Activated effector memory CD4-positive, alpha-beta T cell treated with anti-CD3 and anti-CD28 coated beads, Interleukin-2, amount 50 U/mL, for 16 hours (primary cell): Measurements from ENCODE around the gene CREB3L1.

Experiments
- DNase-seq: peaks from one replicate; pipeline ENCODE4 v3.0.0-alpha.2; 2020

The CREB3L1 gene

DNA sequence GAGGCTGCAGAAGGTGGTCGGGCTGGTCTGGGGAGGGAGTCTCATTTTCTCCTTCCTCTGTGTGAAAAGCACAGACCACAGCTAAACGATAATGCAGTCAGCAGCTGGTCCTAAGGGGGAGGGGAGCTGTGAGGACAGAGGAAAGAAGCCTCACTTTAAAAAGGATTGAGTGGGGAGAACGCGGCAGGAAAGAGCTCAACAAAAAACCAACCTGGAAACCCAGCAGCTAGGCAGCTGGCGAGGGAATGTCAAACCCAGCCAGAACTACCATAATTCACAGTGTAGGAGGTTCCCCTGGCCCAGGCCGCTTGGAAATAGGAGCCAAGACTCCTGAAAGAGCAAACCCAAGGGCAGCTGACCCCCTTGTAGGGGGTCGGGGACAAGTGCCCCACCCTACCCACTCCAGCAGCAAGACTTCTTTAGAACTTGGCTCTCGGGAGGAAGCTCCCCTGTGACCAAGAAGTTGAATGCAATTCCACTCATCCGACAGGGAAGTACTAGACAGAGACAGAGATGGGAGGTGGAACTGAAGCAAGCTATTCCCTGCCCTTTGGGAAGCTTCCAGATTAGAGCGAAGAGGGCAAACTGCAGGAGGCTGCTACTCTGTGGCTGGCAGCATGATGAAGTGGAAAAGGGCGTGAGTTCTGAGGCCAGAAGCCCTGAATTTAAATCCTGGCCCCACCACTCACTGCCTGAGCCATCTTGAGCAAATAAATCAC, 53.3 kb downstream of the CREB3L1 start:
- DNase-seq, result no peak

DNA sequence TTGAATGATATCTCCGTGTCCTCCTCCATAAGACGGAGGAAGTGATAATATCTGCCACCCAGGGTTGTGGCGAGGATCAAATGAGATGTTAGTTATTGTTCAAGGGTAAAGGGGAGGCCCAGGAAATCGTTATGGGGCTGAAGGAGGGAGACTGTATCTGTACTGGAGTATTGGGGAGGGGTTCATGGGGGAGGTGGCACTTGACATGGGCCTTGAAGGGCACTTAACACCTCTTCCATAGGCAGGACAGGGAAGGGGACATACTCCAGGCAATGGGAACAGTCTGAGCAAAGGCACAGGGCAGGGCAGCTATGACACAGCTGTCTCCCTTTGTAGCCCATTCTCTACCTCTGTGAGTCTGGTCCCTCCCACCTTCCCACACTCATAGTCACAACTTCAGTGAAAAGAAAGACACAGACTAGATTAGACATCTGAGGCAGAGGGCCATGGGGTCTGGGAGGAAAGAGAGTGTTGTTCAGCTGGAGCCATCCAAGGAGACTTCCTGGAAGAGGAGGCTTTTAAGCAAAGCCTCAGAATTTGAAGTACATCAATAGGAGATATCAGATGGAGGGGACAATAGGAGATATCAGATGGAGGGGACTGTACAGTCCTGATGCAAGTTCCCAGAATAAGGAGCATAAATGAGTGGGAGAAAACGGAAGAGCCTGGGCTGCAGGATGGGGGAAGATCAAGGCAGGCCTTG, 54.0 kb downstream of the CREB3L1 start:
- DNase-seq, result peak; percentile 80

DNA sequence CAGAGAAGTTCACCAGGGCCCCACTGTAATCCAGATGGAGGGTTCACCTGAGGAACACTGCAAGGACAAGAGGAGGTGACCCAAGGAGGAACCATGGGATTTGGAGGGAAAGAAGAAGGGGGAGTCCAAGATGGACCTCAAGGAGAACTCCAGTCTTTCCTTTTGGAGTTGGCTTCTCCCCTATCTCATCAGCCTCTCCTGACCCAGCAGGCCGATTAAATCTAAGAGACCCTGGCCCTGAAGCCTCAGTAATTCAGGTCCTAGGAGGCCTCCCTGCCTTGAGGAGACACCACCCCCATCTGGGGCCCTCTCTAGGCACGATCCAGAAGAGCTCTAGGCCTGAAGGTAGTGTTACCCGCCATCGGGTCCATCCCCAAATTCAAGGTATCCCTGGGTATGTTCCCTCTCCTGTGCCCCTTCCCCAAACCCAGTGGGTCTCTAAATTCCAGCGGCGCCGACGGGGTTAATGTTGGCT, 54.7 kb downstream of the CREB3L1 start:
- no peak for DNase-seq

DNA sequence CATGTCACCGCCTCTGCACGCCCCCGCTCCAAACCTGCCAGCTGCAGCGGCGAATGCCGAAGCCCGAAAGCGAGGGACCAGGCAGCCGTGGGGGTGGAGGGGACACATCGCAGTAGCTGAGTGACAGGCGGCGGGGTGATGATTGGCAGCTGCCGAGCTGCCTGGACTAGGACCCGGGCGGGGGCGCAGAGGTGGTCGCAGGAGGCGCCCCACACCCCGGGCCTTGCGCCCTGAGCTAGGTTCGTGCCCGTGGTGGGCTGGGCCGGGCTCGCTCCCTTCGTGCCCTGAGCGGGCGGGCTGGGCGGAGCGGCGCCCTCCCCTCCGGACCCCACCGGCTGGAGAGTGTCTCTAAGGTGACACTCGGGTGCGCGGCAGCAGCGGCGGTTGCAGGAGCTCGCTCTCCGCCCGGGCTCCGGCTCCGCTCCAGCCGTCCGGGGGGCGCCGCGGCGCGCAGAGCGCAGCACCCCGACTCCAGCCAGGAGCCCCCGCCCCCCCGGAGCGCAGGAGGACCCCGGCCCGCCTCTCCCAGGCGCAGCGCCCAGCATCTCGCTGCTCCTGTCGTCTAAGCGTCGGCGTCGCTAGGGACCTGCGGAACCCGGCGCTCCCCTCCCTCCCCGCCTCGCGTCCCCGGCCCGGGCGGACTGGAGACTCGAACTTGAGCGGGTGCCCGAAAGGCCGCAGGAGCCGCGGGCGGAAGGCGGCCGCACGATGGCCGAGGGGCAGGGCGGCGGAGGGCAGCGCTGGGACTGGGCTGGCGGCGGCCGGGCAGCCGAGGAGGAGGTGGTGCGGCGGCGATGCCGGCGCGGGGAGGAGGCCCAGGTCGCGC, 55.3 kb downstream of the CREB3L1 start:
- DNase-seq, result peak; percentile 86

DNA sequence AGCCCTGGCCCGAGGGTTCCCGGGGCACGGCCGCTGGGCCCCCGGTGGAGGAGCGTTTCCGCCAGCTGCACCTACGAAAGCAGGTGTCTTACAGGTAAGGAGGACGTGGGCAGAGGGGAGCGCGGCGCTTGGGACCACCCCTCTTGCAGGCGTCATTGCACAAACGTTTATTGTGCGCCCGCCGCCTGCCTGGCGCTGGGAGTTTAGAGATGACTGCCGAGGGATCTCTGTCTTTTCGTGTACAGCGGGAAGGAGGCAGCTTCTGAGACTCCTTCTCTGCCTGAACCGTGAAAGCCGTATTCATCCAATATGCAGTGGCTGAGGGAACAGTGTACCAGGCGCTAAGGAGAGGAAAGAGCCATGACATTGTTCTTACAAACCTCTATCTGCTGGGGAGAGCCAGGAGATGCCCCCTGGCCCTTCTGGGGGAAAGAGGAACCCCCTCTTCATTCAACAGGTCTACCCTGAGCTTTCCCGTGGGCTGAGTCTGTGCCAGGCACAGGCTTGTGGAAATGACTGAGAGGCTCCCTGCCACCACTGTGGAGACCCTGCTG, 56.0 kb downstream of the CREB3L1 start:
- DNase-seq, result peak; percentile 73

DNA sequence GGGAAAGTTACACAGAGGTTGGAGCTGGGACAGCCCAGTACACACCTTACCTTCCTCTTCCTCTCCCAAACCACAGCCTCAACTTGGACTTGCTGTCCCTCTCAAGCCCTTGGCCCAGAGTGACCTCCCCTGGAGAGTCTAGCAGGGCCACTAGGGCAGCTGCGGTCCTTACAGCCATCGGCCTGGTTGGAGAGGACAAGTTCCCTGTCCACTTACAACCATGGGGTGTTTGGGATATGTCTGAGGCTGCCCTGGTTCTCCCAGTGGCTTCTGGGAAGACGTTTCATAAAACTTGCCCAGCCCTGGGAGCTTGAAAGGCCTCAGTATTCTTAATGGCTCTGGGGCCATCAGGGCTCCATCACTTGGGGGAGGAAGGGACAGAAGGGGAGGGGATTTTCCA, 56.7 kb downstream of the CREB3L1 start:
- DNase-seq, result no peak

DNA sequence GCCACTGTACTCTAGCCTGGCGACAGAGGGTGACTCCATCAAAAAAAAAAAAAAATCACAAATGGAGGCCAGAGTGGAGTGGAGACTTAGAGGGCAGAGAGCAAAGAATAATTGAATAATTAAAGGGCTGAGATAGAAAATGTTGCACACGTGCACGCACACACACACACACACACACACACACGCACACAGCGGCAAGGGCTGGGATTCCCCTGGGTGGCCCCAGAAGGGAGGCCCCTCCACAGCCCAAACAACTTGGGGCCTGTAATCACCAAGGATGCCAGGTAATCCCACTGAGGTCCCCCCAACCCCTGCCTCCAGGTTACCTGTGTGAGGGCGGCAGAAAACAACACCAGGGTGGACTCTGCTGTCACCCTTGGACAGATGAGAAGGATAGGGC, 57.8 kb downstream of the CREB3L1 start:
- DNase-seq, result no peak

DNA sequence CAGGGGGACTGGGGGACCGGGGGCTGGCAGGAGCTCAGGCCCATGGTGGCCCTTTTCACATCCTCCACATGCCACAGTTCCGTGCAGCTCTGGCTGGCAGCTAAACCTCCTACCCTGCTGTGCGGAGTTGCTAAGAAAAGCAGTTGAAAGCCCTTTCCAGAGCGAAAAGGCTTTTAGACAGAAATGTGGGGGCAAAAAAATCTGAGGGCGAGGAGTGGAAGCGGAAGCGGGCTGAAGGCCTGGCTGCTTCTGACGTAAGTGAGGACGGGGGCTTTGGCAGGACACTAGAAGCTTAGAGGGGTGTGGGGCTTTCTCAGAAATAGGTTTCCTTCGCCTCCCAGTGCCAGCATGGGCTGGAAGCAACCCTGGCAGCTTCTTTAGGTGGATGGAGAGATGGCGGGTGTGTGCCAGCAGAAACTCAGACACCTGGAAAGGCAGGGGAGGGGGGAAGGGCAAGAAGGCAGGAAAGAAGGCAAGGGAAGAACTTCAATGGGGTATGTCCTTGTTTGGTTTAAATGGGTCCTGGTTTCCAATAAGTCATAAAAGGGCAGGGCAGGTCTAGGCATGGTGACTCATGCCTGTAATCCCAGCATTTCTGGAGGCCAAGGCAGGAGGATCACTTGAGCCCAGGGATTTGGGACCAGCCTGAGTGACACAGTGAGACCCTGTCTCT, 58.6 kb downstream of the CREB3L1 start:
- DNase-seq, result no peak

DNA sequence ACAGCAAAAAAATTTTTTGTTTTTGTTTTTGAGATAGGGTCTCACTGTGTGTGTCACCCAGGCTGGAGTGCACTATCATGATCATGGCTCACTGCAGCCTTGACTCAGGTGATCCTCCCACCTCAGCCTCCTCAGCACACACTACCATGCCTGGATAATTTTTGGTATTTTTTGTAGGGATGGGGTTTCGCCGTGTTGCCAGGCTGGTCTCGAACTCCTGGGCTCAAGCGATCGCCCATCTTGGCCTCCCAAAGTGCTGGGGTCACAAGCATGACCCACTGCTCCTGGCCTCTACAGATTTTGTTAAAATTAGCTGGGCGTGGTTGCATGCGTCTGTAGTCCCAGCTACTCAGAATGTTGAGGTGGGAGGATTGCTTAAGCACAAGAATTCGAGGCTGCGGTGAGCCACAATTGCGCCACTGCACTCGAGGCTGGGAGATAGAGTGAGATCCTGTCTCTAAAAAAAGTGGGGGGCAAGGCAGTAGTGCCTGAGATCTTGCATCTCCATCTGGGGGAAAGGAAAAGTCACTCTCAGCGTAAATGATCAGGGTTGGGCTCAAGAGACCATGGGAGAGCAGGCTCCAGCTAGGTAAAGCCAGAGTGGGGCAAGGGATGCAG, 59.2 kb downstream of the CREB3L1 start:
- no peak for DNase-seq

DNA sequence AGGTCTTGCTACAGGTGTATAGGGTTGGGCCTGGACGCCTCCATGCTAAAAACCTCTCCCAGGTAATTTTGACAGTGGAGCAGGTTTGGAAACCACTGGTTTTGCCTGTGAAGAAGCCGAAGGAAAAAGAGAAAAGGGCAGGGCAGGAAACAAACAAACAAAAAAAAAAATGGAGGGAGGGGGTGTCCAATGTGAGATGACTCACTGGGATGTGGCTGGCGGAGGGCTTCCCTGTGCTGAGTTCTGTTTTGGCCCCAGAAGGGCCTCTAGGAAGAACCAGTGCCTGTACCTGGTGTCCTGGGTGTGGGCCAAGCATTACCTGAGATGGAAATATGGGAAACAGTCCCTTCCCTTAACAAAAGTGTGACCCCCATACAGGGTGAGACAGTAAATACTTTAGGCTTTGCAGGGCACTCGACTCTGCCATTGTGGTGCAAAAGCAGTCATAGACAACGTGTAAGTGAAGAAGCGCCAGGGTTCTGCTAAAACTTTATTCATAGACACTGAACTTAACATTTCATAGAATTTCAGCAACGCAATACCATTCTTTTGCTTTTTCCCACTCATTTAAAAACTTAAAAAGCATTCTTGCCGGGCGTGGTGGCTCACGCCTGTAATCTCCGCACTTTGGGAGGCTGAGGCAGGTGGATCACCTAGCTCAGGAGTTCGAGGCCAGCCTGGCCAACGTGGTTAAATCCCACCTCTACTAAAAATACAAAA, 60.3 kb downstream of the CREB3L1 start:
- DNase-seq, result no peak

DNA sequence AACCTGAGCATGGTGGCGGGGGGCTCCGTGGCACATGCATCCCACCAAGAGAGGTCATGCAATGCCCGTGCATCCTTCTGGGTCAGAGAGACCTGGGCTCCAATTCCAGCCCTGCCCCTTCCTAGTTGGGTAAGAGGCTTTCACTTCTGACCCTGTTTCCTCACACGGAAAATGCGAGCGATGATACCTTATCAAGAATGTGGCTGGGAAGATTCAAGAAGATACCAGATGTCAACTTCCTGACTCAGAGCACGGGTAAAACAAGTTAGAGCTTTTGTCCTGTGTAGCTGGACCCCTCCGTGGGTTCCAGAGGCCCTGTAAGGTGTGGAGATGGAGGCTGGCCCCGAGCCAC, 61.1 kb downstream of the CREB3L1 start:
- no peak for DNase-seq

DNA sequence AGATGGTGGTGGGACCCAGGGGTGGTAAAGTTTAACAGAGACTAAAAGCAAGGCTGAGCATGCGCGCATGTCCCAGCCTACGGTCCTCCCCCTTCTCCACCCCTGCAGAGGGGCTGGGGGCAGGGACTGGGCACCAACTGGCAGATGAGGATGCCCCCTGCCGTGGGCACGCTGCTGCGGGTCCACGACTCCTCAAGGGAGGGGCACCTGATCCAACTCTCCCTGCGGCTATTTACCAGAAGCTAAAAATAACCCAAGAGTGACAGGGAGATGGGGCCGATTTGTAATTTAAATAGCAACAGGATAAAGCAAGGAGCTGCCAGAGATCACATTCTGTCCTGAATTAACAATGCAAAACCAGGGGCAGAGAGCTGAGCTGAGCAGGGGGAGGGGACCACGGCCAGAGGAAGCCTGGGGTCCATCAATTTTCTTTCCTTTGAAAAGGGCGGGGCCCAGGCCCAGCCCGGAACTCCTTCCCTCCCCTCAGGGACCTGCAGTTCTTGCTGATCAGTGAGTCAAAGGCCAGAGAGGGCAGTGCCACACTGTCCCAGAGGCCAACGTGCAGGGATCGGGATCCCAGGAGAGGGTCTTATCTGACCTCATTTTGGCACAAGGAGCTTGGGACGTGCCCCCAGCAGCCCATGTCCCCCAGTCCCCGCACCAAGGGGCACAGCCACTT, 61.7 kb downstream of the CREB3L1 start:
- no peak for DNase-seq

DNA sequence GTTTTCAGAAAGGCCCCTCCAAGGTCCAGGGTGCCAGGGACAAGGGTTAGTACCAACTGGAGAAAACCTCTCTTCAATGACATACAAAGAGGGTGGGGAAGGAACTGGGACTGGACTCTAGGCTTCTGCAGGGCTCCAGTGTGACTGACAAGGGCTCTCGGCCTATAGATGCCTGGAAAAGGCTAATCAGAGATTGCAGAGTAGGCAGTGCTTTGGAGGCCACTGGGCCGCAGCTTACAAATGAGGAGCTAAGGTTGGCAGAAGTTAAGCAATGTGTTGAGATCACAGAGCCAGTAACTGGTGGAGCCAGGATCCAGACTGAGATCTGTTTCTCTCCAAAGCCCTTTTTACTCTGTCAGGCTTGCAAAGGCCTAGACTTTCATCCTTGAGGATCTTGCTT, 62.4 kb downstream of the CREB3L1 start:
- no peak for DNase-seq

DNA sequence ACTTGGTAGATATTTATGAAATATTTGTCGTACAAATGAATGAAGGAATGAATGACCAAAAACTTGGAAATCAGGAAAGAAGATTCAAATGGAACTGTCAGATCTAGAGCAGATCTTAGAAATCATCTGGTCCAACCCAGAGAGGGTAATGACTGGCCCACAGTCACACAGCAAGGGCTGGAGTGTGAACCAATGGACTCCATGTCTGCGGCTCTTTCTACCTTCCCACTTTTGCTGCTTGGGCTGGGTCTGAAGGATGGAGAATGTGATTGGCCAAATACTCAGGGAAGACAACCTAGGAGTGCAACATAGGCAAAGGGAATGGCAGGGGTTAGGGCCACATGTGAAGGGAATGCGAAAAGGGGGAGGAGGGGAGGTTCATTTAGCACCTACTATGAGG, 64.0 kb downstream of the CREB3L1 start:
- no peak for DNase-seq

DNA sequence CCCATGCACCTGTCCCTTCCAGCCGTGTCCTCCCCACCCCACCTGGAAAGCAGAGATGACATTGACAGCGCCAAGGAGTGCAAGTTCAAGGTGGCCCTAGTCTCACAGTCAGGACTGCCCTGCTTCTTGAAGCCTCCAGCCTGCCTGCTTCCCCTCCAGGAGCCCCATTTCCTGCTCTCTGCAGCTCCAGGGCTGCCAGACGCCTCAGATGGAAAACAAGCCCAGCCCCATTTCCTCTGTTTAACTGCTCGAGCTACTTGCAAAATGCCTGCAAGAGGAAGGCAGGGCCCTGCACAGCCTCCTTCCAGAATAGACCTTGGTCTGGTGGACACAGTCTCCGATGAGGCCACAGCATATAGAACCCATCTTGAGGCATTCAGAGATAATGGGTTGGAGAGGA, 64.8 kb downstream of the CREB3L1 start:
- DNase-seq, result peak; percentile 73

DNA sequence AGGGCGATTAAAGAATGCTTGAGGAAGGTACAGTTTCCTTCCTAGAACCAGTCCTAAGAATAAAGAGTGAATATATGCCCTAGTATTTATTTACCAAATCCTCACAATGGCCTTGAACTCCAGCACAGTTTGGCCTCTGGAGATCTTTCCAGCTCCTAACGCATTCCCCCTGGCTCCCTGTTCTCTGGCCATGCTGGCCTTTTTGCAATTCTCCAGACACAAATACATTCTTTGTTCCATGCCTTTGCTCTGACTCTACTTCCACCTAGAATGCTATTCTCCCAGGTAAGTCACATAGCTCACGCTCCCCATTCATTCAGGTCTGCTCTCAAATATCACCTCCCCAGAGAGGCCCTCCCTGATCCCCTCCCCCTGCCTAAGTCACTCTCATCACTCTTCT, 66.1 kb downstream of the CREB3L1 start:
- no peak for DNase-seq

DNA sequence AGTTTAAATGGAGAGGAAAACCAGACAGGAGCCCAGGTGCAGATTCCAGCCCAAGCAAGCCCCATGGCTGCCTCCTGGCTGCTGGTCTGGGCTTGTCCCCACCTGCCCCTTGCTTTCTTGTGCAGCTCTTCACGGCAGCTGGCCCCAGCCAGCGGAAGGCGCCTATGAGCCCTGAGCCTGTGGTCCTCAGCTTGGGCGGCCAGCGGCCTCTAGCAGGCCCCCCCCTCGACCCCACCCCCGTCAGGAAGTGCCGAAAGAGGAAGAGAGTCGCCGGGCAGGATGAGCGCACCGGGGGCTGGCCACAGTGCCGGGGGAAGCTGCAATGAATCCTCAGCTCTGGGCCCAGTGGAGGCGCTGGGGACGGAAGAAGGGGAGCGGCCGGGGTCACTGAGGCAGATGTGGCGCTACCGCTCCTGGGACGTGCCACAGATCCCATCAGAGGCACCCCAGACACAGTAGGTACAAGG, 67.7 kb downstream of the CREB3L1 start:
- no peak for DNase-seq

DNA sequence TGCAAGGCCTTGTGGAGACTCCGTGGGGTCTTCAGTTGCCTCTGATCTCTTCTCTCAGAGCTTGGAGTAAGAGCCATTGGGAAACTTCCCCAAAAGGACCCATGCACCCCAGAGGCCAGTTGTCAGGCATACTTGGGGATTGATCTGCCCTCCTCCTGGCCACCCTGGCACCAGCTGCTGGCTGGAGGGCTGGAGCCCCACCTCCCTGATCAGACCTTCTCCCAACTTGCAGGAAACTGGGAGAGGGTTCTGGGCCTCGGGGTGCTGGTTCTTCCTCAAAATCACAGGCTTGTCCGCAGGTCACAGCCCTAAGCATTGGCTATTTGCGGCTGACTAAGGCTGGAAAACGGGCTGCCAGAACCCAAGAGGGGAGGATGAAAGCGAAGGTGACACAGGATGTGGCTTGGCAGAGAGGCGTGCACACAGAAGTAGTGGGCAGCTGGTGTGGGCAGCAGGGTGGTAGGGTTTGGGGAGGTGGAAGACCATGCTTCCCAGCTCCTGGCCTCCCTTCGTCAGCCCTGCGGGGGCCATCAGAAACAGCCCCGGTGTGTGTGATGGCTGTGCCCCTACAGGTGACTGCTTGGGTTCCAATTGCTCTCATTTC, 68.5 kb downstream of the CREB3L1 start:
- DNase-seq, result peak; percentile 77

DNA sequence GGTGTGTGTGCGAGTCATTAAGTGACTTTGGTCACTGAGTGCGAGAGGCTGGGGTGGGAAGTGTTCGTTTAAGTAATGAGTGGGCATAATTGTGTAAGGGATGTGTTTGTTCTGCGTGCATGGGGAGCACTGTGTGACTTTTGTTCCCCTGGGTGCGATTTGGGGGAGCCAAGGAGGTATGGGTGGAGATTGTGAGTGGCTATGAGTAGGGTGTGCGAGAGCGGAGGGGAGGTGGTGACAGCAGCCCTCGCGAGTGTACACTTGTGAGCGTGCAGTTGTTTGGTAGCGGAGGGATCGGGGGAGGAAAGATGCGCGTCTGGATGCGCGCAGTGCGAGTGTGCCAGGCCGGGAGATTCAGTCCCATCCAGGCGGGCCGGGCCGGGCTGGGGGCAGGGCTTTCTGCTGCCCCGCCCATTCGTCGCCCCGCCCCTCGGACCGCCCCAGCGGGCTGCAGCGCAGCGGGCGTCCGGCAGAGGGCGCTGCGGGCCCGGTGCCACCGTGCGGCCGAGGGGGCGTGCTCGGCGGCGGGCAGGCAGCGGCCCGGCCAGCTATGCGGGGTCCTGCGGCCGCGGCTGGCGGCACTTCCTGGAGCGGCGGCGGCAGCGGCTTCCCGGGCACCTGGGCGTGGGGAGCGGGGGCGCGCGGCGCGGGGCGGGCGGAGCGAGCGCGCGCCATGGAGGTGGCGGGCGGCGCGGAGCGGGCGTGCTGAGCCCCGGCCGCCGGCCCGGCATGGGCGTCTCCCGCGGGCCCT, 69.6 kb downstream of the CREB3L1 start, which contains the start of gene DGKZ:
Gene DGKZ (plus strand): TSS at position 578 of the 751 bp plus-strand sequence. CDS start 197 bp downstream, outside the sequence.
- DNase-seq, result peak; percentile 96
